ENCODE results near the gene ALS2.
"Not testable (repeated sequence)": the region's sequence is repeated elsewhere in the genome, so short reads cannot be mapped to it uniquely, and the experiment has no call there.

Gene ALS2

GRCh38 chr2:201793631-201794030 lies 12.9 kb upstream of the ALS2 start:
- DNase-seq = no peak

- no peak for DNase-seq
Observed at GRCh38 chr2:201790989-201791388, 10.3 kb upstream of the ALS2 start.

- no peak for DNase-seq
Observed at GRCh38 chr2:201790291-201790690, 9.6 kb upstream of the ALS2 start.

GRCh38 chr2:201789395-201789794 lies 8.7 kb upstream of the ALS2 start:
- DNase-seq = no peak

- DNase-seq = no peak
Observed at GRCh38 chr2:201788371-201788770, 7.6 kb upstream of the ALS2 start.

- no peak for DNase-seq
Observed at GRCh38 chr2:201786471-201786870, 5.7 kb upstream of the ALS2 start.

- DNase-seq = no peak
Observed at GRCh38 chr2:201785135-201785534, 4.4 kb upstream of the ALS2 start.

- no peak for DNase-seq
Observed at GRCh38 chr2:201784563-201784962, 3.8 kb upstream of the ALS2 start.

GRCh38 chr2:201781557-201782051 lies 871 bp upstream of the ALS2 start:
- no peak for DNase-seq

- no peak for DNase-seq
Observed at GRCh38 chr2:201779901-201780673, 646 bp downstream of the ALS2 start.

- no peak for DNase-seq
Observed at GRCh38 chr2:201777869-201778268, 2.9 kb downstream of the ALS2 start.

GRCh38 chr2:201777043-201777442 lies 3.7 kb downstream of the ALS2 start:
- DNase-seq = no peak

GRCh38 chr2:201775326-201775725 lies 5.4 kb downstream of the ALS2 start:
- no peak for DNase-seq

GRCh38 chr2:201774546-201774945 lies 6.2 kb downstream of the ALS2 start:
- no peak for DNase-seq

- DNase-seq = no peak
Observed at GRCh38 chr2:201773990-201774389, 6.7 kb downstream of the ALS2 start.

GRCh38 chr2:201769666-201770373 lies 10.9 kb downstream of the ALS2 start:
- no peak for DNase-seq

- DNase-seq = no peak
Observed at GRCh38 chr2:201768918-201769317, 11.8 kb downstream of the ALS2 start.

GRCh38 chr2:201765799-201766198 lies 14.9 kb downstream of the ALS2 start:
- DNase-seq = no peak

GRCh38 chr2:201764469-201764868 lies 16.3 kb downstream of the ALS2 start:
- DNase-seq = not testable (repeated sequence)

GRCh38 chr2:201761101-201761500 lies 19.6 kb downstream of the ALS2 start:
- no peak for DNase-seq

- no peak for DNase-seq
Observed at GRCh38 chr2:201759567-201759966, 21.2 kb downstream of the ALS2 start.

GRCh38 chr2:201758873-201759272 lies 21.9 kb downstream of the ALS2 start:
- no peak for DNase-seq

GRCh38 chr2:201758234-201758633 lies 22.5 kb downstream of the ALS2 start:
- DNase-seq = no peak

- no peak for DNase-seq
Observed at GRCh38 chr2:201754717-201755415, 25.9 kb downstream of the ALS2 start.

Data from bone marrow (tissue), 2 donors.